Activated T-cell treated with anti-CD3 and anti-CD28 coated beads for 4 hours (primary cell): Measurements from ENCODE around the gene ZCCHC12.

Experiments
- DNase-seq: peaks from one replicate; pipeline ENCODE4 v3.0.0-alpha.2; 2020

Gene ZCCHC12

GRCh38 chrX:118872102-118872566, 48.5 kb downstream of the ZCCHC12 start:
- no peak for DNase-seq
